Measurements from ENCODE around the gene DOK5.
"Not testable (repeated sequence)": the region's sequence is repeated elsewhere in the genome, so short reads cannot be mapped to it uniquely, and the experiment has no call there.

Gene DOK5

DNA sequence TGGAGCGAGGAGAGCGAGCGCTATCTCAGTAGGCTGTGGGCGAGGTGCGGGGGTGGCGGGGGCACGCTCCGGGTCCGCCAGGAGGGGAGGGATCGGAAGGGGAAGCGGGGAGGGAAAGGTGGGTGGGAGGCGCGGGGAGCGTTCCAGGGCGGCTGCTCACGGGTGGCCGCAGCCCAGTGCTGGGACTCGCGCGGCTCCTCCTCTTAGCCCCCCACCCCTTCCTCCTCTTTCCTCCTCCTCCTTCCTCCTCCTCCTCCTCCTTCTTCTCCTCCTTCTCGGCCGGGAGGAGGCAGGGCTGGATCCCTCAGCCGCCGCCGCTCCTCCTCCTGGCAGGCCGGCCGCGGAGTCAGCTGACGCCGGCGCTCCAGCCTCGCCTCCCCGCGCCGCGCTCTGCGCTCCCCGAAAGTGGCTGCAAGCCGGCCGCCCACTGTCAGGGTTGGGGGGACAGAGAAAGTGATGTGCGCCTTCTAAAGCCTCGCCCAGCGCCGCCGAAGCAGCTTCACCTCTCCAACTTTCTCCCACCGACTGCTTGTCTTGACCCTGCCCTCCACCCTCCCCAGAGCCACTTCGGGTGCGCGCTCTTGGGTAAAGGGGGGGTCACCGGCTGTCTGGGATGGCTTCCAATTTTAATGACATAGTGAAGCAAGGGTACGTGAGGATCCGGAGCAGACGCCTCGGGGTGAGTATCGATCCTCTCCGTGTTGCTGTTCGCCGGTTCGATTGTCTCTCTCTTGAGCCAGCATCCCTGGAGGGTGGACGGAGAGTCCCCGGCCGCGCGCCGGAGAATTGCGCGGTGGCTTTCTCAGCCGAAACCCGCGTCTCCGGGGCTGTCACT, at the start of gene DOK5:
Gene DOK5 (plus strand): TSS at position 260 of the 835 bp plus-strand sequence. CDS start 354 bp downstream, at position 614.
- DNase-seq, result peak; percentile 71

DNA sequence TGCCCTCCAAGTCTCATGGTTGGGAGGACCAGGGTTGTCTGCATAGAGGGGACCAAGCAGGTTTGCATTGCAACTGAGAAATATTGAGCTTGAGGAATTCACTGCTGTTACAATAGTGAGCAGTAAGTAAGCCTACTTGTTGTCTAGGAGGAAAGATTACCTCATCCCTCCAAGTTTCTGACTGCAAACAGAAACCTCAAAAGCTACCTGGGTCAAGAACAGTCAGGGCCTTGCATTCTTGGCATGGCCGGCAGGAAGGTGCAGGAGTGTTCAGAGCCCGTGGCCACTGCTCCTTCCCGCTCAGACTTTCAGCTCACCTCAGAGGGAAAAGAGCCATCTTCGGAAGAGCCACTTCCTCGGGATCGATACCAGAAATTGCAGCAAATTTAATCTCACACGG, 46.0 kb upstream of the DOK5 start:
- DNase-seq, result peak; percentile 33

DNA sequence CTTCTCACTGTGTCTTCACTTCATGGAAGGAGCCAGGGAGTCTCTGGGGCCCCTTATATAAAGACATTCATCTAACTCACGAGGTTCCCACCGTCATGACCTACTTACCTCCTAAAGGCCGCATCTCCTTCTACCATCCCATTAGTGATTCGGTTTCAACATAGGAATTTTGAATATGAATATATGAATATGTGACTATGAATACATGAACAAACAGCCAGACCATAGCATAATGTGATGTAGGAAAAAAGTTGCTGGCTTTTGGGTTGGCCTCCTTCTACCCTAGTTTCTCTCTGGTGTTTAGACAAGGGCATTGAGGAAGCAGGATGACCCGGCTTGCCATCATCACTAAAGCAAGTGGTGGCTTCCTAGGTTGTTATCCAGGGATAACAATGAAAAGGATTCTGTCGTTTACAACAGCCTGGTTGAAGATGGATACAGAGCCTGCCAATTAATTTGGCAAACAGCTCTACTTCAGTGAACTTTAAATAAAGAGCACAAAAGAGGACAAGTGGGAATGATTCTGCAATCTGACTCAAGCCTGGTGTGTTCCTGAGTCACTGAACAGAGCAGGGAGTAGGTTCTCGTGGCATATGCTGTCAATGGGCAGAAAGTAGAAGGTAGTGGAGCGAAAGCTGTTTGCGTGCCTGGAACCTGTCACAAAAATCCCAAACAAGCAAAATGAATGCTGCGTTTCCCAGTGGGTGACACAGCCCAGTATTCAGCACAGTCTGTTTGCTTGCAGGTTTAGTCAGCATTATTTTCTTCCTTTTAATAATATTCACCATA, 44.0 kb upstream of the DOK5 start:
- DNase-seq, result no peak

DNA sequence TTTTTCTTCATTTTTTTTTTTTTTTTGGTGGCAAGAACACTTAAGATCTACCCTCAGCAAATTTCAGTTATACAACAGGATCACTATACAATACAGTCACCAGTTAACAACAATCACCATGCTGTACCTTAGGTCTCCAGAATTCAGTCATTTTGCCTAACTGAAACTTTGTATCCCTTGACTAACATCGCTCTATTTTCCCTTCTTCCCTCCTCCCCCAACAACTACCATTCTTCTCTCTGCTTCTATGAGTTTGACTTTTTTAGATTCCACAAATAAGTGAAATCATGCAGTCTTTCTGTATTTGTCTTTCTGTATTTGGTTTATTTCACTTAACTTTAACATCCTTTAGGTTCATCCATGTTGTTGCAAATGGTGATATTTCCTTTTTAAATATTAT, 42.4 kb upstream of the DOK5 start:
- DNase-seq, result no peak

DNA sequence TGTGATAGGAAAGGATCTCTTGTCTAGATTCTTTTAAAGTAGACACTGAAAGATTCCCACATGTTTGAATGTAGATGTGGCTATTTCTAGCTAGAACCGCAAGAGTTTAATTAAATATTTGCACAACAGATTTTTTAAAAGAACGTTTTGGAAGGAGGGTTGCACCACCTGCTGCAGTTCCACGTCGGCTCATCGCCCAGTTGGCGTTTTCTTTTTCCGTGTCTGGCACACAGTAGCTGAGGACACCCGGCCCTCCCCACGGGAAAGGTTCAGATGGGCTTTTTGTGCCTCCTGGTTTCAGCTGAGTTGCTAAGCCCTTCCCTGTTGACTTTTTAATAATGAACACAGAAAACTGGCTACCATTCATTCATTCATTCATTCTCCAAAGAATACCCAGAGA, 41.8 kb upstream of the DOK5 start:
- no peak for DNase-seq

DNA sequence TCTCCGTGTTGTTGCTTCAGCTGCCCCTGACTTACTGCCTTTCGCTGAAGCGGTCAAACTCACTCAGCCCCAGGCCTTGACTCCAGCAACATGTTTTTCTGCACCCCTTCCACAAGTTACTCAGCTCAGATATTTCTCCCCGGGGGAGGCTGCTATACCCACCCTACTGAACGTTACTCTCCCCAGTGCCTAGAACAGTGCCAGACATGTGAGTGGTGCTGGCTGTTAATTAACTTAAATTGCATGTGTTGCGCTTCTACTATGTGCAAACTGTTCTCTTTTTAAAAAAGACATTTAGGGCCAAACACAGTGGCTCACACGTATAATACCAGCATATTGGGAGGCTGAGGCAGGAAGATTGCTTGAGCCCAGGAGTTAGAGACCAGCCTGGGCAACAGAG, 41.2 kb upstream of the DOK5 start:
- no peak for DNase-seq

DNA sequence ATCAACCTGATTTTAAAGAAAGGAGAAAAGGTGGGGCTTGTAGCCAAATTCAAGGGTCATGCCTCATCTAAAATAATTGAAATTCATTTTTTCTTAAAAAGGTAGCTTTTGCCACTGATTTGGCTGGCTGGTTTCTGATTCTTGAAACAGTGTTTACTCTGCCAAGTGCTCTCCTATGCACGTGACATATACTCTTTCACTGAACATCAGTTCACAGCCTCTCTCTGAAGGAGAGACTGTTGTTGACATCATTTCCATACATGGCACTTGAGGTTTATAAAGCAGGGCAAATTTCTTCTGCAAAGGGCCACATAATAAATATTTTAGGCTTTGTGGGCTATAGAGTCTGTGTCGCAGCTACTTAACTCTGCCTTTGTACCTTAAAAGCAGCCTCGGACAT, 40.4 kb upstream of the DOK5 start:
- DNase-seq, result no peak

DNA sequence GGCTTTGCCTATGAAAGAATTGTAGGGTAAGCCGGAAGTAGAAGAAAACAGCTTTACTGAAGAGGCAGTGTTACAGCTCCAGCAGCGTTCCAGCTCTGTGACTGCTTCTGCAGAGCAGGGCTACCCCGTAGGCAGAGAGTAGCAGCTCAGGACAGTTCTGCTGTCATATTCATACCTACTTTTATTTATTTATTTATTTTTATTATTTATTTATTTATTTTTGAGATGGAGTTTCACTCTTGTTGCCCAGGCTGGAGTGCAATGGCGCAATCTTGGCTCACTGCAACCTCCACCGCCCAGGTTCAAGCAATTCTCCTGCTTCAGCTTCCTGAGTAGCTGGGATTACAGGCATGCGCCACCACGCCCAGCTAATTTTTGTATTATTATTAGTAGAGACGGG, 39.0 kb upstream of the DOK5 start:
- DNase-seq, result not testable (repeated sequence)

DNA sequence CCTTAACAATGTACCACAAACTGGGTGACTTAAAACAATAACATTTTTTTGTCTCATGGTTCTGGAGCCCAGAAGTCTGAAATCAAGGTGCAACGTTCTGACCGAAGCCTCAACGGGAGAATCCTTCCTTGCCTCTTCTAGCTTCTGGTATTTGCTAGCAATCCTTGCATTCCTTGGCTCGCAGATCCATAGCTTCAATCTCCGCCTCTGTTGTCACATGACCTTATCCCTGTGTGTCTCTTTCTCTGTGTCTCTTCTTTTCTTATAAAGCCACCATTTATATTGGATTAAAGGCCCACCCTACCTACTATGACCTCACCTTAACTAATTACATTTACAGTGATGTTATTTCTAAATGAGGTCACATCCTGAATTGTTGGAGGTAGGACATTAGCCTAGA, 37.2 kb upstream of the DOK5 start:
- no peak for DNase-seq

DNA sequence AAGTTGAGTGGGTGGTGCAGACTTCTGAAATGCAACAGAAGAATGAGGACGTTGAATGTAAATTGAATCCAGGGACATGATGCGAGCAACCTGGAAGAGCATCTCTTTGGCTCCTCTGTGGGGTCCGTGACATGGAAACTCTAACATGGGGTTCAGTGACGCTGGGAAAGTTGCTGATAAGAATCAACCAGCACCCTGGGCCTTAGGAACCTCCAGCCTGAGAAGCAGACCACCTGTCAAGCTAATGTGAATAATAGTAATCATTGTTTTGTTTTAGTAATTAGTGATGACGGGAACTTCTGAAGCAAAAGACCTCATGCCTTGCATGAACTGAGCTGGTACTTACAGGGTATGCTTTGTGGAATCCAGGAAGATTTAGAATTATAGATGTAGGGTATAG, 25.2 kb upstream of the DOK5 start:
- no peak for DNase-seq

DNA sequence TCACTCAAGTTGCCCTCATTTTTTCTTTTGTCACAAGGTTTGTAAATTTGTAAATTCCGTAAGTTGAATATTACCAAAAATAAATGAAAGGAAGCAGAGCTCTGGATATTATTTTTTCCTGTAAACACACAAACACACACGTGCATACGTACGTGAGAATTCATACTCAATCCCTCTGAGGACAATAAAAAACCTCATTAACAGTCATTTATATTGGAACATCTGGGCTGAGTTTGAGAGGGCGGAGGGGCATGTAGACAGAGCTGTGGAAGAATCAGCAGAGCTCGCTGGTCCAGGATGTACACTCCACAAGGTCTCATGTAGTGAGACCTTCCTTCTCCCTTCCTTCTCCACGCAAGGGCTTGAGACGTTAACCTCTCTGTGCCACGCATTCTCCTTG, 24.2 kb upstream of the DOK5 start:
- no peak for DNase-seq

DNA sequence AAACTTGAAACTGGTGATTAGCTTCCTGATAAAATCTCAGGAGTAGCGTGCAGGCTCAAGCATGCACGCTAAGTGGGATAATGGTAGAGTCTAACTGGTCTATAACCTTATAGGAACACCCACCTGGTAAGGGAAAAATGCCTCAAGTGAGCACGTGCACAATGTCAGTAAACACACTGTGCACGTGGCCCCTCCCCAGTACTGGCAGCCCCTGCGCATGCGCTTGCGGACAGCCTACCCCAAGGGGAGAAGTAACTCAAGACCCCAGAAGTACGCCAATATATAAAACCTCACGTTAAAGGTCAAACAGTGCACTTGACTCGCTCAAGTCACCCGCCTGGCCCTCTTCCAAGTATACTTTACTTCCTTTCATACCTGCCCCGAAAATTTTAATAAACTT, 23.1 kb upstream of the DOK5 start:
- DNase-seq, result no peak

DNA sequence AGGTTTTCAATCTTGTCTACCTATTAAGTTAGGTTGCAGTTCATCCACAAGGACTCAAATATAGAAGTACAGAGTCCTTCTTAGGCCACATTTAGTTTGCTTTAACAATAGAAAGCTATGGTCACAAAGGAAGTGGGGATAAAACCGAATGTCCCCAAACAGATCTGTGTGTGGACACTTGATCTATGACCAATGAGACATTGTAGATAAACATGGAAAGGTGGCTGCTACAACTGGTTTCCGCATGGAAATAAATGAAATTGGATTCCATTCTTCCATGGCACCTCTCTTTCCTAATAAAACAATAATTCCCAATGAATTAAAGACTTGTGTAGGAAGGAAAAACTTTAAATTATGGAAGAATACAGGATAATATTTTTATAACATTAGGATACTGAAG, 20.4 kb upstream of the DOK5 start:
- DNase-seq, result no peak

DNA sequence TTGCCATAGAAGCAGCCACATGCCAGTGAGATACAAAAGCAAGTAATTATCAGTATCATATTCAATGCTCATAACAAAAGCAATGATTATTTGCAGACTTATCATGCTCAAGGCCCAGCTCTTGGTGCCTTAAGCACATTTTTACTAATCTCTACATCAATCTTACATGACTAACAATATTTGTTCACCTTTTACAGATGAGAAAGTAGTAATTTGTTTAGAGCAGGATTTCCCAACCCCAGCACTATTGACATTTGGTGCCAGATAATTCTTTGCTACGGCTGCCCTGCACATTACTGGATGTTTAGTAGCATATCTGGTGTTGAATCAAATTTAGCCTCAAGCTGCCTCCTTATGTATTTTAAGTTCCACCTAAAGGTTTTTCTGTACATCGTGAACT, 19.0 kb upstream of the DOK5 start:
- DNase-seq, result no peak

DNA sequence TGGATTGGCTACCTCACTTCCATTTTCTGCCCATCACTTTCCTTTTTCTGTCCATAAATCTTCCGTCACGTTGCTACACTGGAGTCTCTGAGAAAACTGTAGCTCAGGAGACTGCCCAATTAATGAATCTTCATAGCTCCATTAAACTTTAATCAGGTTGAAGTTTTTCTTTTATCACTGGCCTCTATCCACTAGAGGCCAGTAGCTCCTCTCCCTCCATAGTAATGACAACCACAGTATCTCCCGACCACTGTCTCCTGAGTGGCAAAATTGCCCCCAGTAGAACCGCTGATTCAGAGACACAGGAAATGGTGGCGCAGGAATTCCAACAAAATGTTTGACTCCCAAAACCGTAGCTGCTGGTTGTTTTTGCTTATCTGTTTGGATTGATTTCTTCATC, 18.4 kb upstream of the DOK5 start:
- DNase-seq, result no peak

DNA sequence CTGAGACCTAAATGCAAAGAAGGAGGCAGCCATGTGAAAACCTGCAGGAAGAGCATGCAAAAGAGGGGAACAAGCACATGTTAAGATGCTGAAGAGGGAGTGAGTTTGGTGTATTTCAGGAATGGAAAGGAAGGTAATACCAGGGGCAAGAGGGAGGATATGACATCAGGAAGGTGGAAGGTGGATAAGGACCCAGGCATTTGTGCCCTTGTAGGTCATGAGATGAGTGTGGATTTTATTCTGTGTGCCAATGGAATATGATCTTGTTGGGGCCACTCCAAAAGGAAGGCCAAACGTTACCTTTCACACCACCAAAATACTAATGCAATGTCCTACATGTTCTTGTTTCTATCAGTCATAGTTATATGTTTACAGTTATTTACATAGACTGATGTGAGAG, 17.2 kb upstream of the DOK5 start:
- DNase-seq, result no peak

DNA sequence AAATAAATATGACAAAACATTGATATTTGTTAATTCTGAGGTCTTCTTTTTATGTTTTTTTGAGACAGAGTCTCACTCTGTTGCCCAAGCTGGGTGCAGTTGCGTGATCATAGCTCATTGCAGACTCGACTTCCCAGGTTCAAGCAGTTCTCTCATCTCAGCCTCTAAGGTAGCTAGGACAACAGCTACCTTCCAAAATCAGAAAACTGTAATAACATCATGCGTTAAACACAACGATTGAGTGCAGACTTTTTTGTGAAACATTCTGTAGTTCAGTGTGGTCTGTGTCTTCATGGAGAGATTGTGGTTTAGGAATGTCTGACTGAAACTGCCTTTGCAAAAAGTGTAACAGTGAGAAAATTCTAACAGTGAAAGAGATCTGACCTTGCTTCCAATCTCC, 16.1 kb upstream of the DOK5 start:
- no peak for DNase-seq

DNA sequence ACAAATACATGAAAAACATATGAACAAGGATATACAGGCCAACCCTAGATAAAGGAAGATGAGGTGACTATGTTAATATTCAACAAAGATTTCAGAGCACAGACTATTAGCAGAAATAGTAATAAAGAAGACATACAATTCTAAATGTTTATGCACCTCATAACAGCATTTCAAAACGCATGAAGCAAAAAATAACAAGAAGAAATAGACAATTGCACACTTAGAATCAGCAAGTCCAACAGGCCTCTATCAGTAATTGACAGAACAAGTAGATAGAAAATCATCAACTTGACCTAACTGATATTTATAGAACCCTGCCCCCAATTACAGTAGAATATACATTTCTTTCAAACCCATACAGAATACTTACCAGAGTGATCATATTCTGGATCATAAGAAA, 11.4 kb upstream of the DOK5 start:
- no peak for DNase-seq

DNA sequence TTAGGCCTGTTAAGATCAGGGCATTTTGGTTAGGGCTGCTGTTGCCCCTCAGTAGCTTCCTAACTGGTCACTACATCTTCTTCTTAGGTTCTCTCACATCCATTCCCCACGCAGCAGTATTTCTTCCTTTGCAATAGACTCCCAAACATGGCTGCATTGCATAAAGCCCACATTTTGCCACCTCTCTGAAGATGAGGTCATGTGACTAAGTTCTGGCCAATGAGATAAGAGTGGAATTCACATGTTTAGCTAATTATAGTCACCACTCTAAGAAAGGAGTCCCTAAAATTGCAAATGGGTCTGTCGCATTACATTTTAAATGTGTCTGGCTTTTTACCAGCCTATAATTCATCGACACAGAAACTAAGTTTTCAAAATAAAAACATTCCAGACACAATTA, 9.3 kb upstream of the DOK5 start:
- no peak for DNase-seq

DNA sequence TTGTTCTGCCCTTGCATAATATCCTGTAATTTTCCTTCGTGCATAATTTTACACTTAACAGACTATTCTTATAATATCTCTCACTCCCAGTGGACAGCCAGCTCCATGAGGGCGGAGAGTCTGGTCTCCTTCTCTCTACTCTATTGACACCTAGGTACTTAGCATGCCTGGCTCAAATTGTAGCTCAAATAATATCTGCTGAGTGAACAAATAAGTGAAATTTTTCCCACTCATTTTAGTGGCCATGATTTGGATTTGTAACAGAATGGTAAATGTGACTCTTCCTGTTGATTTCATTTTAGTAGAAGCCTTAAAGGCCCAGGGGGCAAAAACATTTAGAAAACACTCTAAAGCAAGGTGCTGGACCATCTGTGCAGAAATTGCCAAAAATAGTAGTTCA, 7.8 kb upstream of the DOK5 start:
- no peak for DNase-seq

DNA sequence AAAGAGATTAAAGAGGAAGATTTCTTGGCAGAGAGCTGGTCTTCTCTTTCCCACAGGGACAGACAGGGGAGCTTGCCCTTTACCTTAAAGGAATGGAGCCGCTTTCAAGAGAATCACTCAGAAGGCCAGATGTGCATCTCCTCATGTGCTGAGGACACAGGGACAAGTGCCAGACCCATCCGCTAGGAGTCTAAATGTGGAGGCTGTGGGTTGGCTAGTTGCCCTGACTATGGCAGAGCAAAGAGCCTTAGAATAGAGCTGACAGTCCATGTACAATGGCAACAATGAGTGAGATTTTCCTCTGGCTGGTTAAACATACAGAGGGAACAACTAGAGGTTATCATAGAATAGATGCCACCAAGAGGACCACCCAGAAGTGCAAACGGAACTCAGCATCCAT, 7.3 kb upstream of the DOK5 start:
- DNase-seq, result no peak

DNA sequence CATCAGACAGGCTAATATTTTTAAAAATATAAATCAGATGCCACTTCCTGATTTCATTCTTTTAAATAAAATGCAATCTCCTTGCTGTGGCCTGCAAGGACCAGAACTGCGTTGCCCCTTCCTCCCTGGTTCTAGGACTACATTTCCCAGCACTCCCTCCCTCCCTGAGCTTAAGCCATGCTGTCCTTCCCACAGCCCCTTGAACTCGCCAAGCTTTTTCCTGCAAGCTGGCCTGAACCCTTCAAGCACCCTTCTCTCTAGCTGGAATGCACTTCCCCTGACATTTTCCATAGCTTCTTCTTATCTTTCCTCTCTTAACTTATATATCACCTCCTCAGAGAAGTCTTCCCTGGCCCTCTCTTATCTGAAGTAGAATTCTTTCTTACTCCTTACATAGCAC, 6.1 kb upstream of the DOK5 start:
- DNase-seq, result peak; percentile 32

DNA sequence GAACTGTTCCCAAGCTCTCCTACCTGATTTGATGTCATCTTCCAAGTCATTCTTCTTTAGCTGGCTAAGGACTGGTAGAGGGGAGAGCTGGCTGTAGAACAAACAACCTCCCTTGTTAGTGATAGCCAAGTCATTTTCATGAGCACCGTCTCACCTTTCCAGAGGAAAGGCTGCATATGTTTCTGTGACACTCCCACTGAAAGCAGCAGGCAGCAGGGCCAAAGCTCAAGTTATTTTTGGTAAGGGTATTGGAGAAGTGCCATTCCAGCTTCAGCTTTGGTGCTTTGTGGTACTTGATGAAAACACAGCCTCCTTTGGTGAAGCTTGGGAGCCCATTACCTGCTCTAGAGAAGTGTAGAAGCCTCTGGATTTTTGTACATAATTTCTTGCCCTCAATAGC, 5.4 kb upstream of the DOK5 start:
- no peak for DNase-seq

DNA sequence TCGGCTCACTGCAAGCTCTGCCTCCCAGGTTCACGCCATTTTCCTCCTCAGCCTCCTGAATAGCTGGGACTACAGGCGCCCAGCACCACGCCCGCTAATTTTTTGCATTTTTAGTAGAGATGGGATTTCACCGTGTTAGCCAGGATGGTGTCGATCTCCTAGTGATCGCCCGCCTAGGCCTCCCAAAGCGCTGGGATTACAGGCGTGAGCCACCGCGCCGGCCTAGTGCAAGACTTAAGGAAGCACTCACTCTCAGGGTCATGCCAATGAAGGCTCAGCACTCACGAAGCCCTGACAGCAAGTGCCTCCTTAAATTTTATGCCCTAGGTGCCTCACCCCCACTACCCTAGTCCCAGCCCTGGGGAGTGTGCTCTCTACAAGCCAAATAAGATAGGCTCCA, 4.7 kb upstream of the DOK5 start:
- no peak for DNase-seq

DNA sequence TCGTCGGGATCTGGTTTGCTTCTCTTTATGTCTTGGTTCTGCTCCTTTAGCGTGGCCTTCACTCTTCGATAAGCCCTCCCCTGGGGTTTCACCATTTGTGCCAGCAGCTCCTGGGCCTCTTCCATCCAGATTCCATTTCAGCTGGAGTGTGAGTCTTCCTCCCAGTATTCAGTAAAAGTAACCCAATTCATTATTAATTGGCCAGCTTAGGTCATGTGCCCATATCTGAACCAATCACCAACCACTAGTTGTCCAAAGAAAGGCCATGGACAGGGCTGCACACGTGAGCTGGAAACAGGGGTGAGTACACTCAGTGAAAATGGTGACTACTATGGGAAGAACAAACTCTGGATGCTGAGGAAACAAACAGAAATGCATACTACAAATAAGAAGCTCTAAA, 2.8 kb upstream of the DOK5 start:
- DNase-seq, result no peak

Data from NCI-H226 (cell line).